SK-MEL-5 (cell line): ENCODE results near the gene TIMD4. TPM values are rescaled to one million over a fixed set of nuclear protein-coding genes. Genes with fewer than 3 reads are reported as not detected.

Experiments used
- DNase-seq: peaks from one replicate; pipeline ENCODE4 v3.0.0-alpha.2; 2016; ENCODE audit warnings: low read depth, low spot score
- in situ Hi-C: cut with HindIII; loops from 2 replicates; pipeline ENCODE4 v1.10.0; 2016; ENCODE audit warnings: low sequenced_read_pairs, high pct_unique_total_duplicates, low pct_unique_long_range_greater_than_20kb
- total RNA-seq: library from RNA; depleted of rRNA; stranded (reverse); fragments of >200 nt; shearing (Covaris generic); gene quantifications from 2 replicates; pipeline ENCODE4 v1.2.3, GENCODE V29; 2014; rRNA removed

TIMD4 gene
- total RNA-seq, 1 experiment from 2014 or later = not detected

GRCh38 chr5:156892864-156893263 is 70.2 kb downstream of the TIMD4 start:
- no peak for DNase-seq
- in situ Hi-C loops = no loop called here

GRCh38 chr5:156892223-156892622 is 70.8 kb downstream of the TIMD4 start:
- in situ Hi-C loops = no loop called here
- peak; percentile 11 for DNase-seq

GRCh38 chr5:156888520-156888919 is 74.5 kb downstream of the TIMD4 start:
- no peak for DNase-seq
- in situ Hi-C loops = no loop called here

GRCh38 chr5:156883316-156883875 is 79.6 kb downstream of the TIMD4 start:
- no peak for DNase-seq
- in situ Hi-C loops = no loop called here

- DNase-seq = no peak
- in situ Hi-C loops = no loop called here
Observed at GRCh38 chr5:156879665-156880285, 83.3 kb downstream of the TIMD4 start.

GRCh38 chr5:156871212-156871611 is 91.8 kb downstream of the TIMD4 start:
- in situ Hi-C loops = no loop called here
- DNase-seq = no peak

- DNase-seq = no peak
- in situ Hi-C loops = no loop called here
Observed at GRCh38 chr5:156870498-156870839, 92.6 kb downstream of the TIMD4 start.

Other genes starting within 250 kb of the TIMD4 start
- gene PPP1R2B, start 112.9 kb downstream of the TIMD4 start, total RNA-seq = 0.08 and 0.11 TPM in 2 replicates
- not detected in 2 replicates for gene HAVCR1, start 95.9 kb upstream of the TIMD4 start, total RNA-seq
- gene HAVCR2, start 145.8 kb upstream of the TIMD4 start, total RNA-seq = not detected in 2 replicates
- 16.3 and 17.7 TPM in 2 replicates for gene MED7, start 179.6 kb upstream of the TIMD4 start, total RNA-seq
- not detected in 2 replicates for gene GARIN3, start 203.0 kb upstream of the TIMD4 start, total RNA-seq
- 20.6 and 22.2 TPM in 2 replicates for gene ITK, start 217.6 kb upstream of the TIMD4 start, total RNA-seq